LNCAP (cell line): Measurements from ENCODE around the gene SLCO3A1.

Source experiments
- TF ChIP-seq, protein P1 (sequence below): fragments of 450-650 bp; IDR thresholded peaks from 2 replicates; pipeline ENCODE4 v1.5.1; 2017; ENCODE audit warnings: mild to moderate bottlenecking

The SLCO3A1 gene

GRCh38 chr15:91947293-91947679 is 93.8 kb downstream of the SLCO3A1 start:
- TF ChIP-seq, protein P1, sequence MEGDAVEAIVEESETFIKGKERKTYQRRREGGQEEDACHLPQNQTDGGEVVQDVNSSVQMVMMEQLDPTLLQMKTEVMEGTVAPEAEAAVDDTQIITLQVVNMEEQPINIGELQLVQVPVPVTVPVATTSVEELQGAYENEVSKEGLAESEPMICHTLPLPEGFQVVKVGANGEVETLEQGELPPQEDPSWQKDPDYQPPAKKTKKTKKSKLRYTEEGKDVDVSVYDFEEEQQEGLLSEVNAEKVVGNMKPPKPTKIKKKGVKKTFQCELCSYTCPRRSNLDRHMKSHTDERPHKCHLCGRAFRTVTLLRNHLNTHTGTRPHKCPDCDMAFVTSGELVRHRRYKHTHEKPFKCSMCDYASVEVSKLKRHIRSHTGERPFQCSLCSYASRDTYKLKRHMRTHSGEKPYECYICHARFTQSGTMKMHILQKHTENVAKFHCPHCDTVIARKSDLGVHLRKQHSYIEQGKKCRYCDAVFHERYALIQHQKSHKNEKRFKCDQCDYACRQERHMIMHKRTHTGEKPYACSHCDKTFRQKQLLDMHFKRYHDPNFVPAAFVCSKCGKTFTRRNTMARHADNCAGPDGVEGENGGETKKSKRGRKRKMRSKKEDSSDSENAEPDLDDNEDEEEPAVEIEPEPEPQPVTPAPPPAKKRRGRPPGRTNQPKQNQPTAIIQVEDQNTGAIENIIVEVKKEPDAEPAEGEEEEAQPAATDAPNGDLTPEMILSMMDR, result no peak

DNA sequence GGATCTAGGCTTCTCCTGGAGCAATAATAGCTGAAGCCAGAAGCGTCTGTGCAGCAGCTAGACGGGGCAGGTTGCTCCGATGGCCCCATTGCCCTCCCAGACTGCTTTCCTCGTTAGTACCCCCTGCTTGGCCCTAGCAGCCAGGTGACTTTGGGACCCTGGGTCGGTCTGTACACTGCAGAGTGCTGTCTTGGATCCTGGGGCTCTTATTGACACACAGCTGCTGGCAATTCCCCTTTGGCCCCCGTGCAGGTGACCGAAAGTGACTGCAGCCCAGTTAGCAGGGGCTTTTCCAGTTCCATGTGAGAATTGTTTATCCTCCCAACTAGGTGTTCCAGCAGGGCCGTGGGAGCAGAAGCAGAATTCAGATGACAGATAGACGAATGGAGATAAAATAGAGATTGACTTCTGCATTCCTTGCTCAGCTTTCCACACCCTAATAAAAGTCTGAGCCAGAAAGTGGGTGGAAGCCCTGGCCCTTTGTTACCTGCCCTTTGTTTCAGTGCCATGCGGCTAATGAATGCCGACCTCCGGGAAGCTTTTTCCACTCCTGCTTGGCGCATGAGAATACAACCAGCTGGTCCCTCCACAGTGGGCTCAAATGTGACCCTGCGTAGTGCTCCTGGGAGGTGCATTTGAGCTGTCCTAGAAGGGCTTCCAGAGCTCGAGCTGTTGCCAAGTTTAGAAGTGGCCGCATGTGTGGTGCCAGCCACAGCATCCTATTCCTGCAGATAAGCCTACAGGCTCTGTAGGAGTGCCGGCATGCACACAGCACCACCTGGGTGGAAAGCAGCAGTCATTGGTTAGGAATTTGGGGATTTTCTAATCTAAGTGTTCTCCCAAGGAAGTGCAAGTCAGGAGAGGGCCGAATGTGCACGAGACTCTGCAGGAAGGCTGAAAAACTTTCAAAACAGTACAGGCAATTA is 94.4 kb downstream of the SLCO3A1 start:
- TF ChIP-seq, protein P1, result no peak

GRCh38 chr15:91949361-91949760 is 95.9 kb downstream of the SLCO3A1 start:
- TF ChIP-seq, protein P1, result no peak

DNA sequence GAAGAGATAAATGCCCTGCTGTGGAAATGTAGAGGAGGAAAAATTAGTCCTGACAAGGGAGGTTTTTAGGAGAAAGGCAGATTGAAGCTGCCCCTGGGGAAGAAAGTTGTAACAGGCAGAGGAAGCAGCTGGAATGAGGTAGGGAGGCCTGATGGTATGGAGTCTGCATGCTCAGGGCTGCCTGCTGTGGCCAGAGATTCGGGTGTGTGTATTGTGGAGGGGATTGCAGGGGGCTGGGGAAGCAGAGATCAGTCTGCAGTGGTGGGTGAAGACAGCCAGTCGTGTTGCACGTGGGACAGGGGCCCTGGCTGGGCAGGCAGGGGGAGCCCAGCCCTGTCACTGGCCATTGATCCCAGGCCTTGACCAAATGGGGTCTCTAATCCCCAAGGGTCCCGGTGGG is 96.5 kb downstream of the SLCO3A1 start:
- TF ChIP-seq, protein P1, result no peak

- TF ChIP-seq, protein P1, result no peak
Measured at GRCh38 chr15:91950631-91951329, 97.3 kb downstream of the SLCO3A1 start.

- TF ChIP-seq, protein P1, result no peak
Measured at GRCh38 chr15:91952216-91952615, 98.7 kb downstream of the SLCO3A1 start.

GRCh38 chr15:91953432-91953831 is 99.9 kb downstream of the SLCO3A1 start:
- TF ChIP-seq, protein P1, result no peak
